GM10266 (cell line): ENCODE measurements around the gene NLRP8.
"Not testable (repeated sequence)": the region's sequence is repeated elsewhere in the genome, so short reads cannot be mapped to it uniquely, and the experiment has no call there.

ENCODE experiments used
- DNase-seq: peaks from one replicate; pipeline ENCODE4 v3.0.0; 2012; ENCODE audit errors: extremely low spot score
- CTCF ChIP-seq: IDR thresholded peaks from 2 replicates; pipeline ENCODE4 v1.5.1; 2012; ENCODE audit warnings: mild to moderate bottlenecking, low read depth; ENCODE audit not compliant: control insufficient read depth, insufficient read depth; ENCODE audit errors: missing control alignments

NLRP8 gene

GRCh38 chr19:55973982-55974381 is 26.4 kb downstream of the NLRP8 start:
- no peak for TF ChIP-seq CTCF
- DNase-seq: no peak

GRCh38 chr19:55980415-55980814 is 32.8 kb downstream of the NLRP8 start:
- no peak for TF ChIP-seq CTCF
- no peak for DNase-seq

GRCh38 chr19:55985254-55985653 is 37.6 kb downstream of the NLRP8 start:
- no peak for DNase-seq
- TF ChIP-seq CTCF: no peak

GRCh38 chr19:55986487-55986886 is 38.9 kb downstream of the NLRP8 start, which contains the start of gene NLRP5:
NLRP5 (plus strand) TSS chr19:55986775.
- TF ChIP-seq CTCF: no peak
- DNase-seq: no peak

DNA sequence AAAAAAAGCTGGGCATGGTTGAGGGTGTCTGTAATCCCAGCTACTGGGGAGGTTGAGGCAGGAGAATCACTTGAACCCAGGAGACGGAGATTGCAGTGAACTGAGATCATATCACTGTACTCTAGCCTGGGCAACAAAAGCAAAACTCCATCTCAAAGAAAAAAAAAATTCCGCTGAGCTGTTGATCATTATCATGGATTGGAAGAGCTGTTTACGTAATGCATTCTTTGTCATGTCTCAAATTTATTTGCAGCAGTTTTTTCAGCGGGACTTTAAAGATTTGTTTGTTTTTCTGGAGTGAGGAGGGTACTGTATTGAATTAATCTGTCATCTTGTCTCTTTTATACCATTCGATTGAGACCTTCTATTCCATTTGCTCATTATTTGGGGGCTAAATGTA is 43.2 kb downstream of the NLRP8 start:
- no peak for TF ChIP-seq CTCF

GRCh38 chr19:55993492-55993891 is 45.9 kb downstream of the NLRP8 start:
- no peak for DNase-seq
- TF ChIP-seq CTCF: no peak

More for the DNA sequence above, 43.2 kb downstream of the NLRP8 start:
- no peak for DNase-seq

DNA sequence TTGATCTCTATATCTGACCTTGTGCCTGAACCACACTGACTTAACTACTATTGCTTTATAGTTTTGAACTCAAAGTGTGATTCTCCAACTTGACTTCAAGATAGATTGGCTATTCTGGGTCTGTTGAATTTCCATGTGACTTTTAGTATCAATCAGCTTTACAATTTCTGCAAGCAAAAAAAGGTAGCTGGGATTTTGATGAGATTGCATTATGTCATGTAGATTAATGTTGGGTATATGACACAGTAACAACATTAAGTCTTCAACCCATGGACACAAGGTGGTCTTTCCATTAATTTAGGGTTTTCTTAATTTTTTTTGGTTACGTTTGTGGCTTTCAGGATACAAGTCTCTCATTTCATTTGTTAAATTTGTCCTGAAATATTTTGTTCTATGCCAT is 67.1 kb downstream of the NLRP8 start:
- no peak for DNase-seq
- TF ChIP-seq CTCF: no peak

- no peak for DNase-seq
- no peak for TF ChIP-seq CTCF
Measured at GRCh38 chr19:56015756-56016155, 68.1 kb downstream of the NLRP8 start.

DNA sequence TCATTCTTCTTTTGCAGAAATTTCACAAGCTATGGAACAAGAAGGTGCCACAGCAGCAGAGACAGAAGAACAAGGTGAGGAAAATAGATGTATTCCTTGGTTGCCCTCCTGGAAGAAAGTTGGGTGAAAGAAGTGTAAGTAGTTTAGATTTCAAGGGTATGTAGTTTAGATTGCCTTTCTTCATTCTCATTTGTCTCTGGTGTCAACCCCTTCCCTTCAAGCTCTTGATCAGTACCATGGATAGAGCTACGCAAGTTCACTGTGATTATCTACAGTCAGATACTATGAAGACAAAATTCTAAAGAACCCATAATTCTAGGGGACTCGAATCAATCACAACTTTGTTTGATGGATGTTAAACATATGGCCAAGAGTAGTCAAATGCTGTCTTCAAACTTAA is 71.7 kb downstream of the NLRP8 start:
- not testable (repeated sequence) for DNase-seq

DNA sequence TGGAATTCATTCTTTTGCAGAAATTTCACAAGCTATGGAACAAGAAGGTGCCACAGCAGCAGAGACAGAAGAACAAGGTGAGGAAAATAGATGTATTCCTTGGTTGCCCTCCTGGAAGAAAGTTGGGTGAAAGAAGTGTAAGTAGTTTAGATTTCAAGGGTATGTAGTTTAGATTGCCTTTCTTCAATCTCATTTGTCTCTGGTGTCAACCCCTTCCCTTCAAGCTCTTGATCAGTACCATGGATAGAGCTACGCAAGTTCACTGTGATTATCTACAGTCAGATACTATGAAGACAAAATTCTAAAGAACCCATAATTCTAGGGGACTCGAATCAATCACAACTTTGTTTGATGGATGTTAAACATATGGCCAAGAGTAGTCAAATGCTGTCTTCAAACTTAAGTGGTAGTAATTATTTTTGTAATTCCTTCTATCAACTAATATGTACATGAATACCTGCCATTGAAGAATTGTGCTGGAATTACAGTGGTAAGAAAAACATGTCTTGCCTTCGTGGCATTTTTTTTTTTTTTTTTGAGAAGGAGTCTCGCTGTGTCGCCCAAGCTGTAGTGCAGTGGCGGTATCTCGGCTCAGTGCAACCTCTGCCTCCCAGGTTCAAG is 72.8 kb downstream of the NLRP8 start:
- not testable (repeated sequence) for DNase-seq
